H1 (cell line): Measurements from ENCODE around the gene PPP1R7. TPM values are rescaled to one million over a fixed set of nuclear protein-coding genes. Genes with fewer than 3 reads are reported as not detected.
A peak's percentile ranks its signal among the peaks of the same experiment; 100 is the strongest.

Experiments used
- BCL11A ChIP-seq, 2 experiments: IDR thresholded peaks; one replicate each; pipeline ENCODE4 v1.6.1; 2011; ENCODE audit warnings: low read depth in 2 of 2, low read length in 2 of 2, mild to moderate bottlenecking in 2 of 2
- CHD2 ChIP-seq: IDR thresholded peaks from 2 replicates; pipeline ENCODE4 v1.6.1; 2012; ENCODE audit warnings: low read length, improper control_type of control experiment
- EP300 ChIP-seq, 2 experiments: IDR thresholded peaks; 1 replicate in 1 of 2; 2 replicates in 1 of 2; pipeline ENCODE4 v1.6.1; 2011 to 2012; ENCODE audit warnings: low read depth in 2 of 2, low read length in 2 of 2, mild to moderate bottlenecking in 2 of 2, borderline replicate concordance in 1 of 2, inconsistent platforms in 1 of 2, moderate library complexity in 1 of 2
- KDM4A ChIP-seq: IDR thresholded peaks from one replicate; pipeline ENCODE4 v1.7.1; 2012; ENCODE audit warnings: low read depth, mild to moderate bottlenecking, moderate library complexity, low read length, inconsistent platforms; ENCODE audit not compliant: severe bottlenecking
- RBBP5 ChIP-seq: IDR thresholded peaks from 2 replicates; pipeline ENCODE4 v1.7.1; 2012; ENCODE audit warnings: low read depth, mild to moderate bottlenecking, inconsistent platforms, low read length, moderate library complexity, borderline replicate concordance
- SP2 ChIP-seq: IDR thresholded peaks from 2 replicates; pipeline ENCODE4 v1.6.1; 2012; ENCODE audit warnings: mild to moderate bottlenecking, low read length, inconsistent platforms
- TAF1 ChIP-seq: IDR thresholded peaks from 2 replicates; pipeline ENCODE4 v1.6.1; 2011; ENCODE audit warnings: mild to moderate bottlenecking, low read depth, low read length
- YY1 ChIP-seq: IDR thresholded peaks from 2 replicates; pipeline ENCODE4 v1.6.1; 2011; ENCODE audit warnings: low read depth, mild to moderate bottlenecking, low read length
- polyA plus RNA-seq, 7 experiments: library from polyadenylated mRNA; depleted of rRNA in 3 of 7; stranded (reverse) in 5 of 7; unstranded in 2 of 7; fragments of >200 nt in 5 of 7; fragments of 200-250 nt in 2 of 7; gene quantifications; 1 replicate in 5 of 7; 2 replicates in 1 of 7; 4 replicates in 1 of 7; pipeline versions ENCODE4 v1.2.1 to v1.2.3, GENCODE V29; 2011 to 2013; ENCODE audit warnings: missing spikeins in 2 of 7, mixed read lengths in 2 of 7
- total RNA-seq: library from RNA; stranded (reverse); fragmentation: NEBNext Ultra II Directional; extraction: Animal tissue kit (Norgen Biotek cat#: 25700); gene quantifications from 2 replicates; pipeline ENCODE4 v1.2.1, GENCODE V29; 2021
- TF ChIP-seq, protein P1 (sequence below): IDR thresholded peaks from 2 replicates; pipeline ENCODE4 v1.6.1; 2012; ENCODE audit warnings: inconsistent platforms

The PPP1R7 gene
- total and polyA plus RNA-seq, 2 of the 8 experiments (the other 6 are each of a cell fraction or from before 2014, with no cell fraction given), result 22.2 to 64.0 TPM

- TF ChIP-seq, protein P1, sequence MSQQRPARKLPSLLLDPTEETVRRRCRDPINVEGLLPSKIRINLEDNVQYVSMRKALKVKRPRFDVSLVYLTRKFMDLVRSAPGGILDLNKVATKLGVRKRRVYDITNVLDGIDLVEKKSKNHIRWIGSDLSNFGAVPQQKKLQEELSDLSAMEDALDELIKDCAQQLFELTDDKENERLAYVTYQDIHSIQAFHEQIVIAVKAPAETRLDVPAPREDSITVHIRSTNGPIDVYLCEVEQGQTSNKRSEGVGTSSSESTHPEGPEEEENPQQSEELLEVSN, result peak; percentile 67
- TF ChIP-seq TAF1, result peak; percentile 69
- no peak for TF ChIP-seq BCL11A (IDR thresholded peaks at IDR 0.05; ENCODE audit: low read depth in 2 of 2, low read length in 2 of 2)
- TF ChIP-seq SP2, result peak; percentile 58
- peak; percentile 48; the same call in 1 of the 2 replicates for TF ChIP-seq YY1
- TF ChIP-seq CHD2, result peak; percentile 88
- TF ChIP-seq RBBP5, result peak; percentile 30; the same call in 1 of the 2 replicates
- peak; percentile 99 for TF ChIP-seq KDM4A
- TF ChIP-seq EP300 (IDR thresholded peaks at IDR 0.05; ENCODE audit: borderline replicate concordance in 1 of 2, low read depth in 2 of 2, low read length in 2 of 2), result no peak
These were observed 1.2 kb upstream of the PPP1R7 start, which contains the start of gene PASK (continued) for GRCh38 chr2:241148891-241149674.
